Ascending aorta (tissue), 2 donors: ENCODE data around the gene PCYT2. TPM values are rescaled to one million over a fixed set of nuclear protein-coding genes. Genes with fewer than 3 reads are reported as not detected.

Experiments used
- DNase-seq, 2 donors: peaks; one replicate each; pipeline ENCODE4 v3.0.0-alpha.2; 2019; ENCODE audit warnings: low spot score in 2 of 2
- H3K27ac ChIP-seq, 2 donors: fragments of 200-600 bp; sonication (generic); one replicate each; pipeline ENCODE4 v1.5.1; 2016 to 2017; ENCODE audit warnings: mild to moderate bottlenecking in 1 of 2
- H3K27me3 ChIP-seq: fragments of 200-600 bp; sonication (generic); one replicate; pipeline ENCODE4 v1.5.1; 2017
- H3K36me3 ChIP-seq, 2 donors: fragments of 200-600 bp; sonication (generic); one replicate each; pipeline ENCODE4 v1.5.1; 2016
- H3K4me1 ChIP-seq, 2 donors: fragments of 200-600 bp; sonication (generic); one replicate each; pipeline ENCODE4 v1.5.1; 2016 to 2017; ENCODE audit warnings: mild to moderate bottlenecking in 1 of 2
- H3K4me3 ChIP-seq, 2 donors: fragments of 200-600 bp; sonication (generic); one replicate each; pipeline ENCODE4 v1.5.1; 2016 to 2017; ENCODE audit warnings: mild to moderate bottlenecking in 1 of 2
- H3K9me3 ChIP-seq, 2 donors: fragments of 200-600 bp; sonication (generic); one replicate each; pipeline ENCODE4 v1.5.1; 2016
- CTCF ChIP-seq, 3 experiments: fragments of 200-600 bp in 2 of 3; fragments of 450-650 bp in 1 of 3; sonication (generic) in 2 of 3; IDR thresholded peaks; one replicate each; pipeline ENCODE4 v1.5.1; 2016 to 2019; ENCODE audit warnings: antibody characterized with exemption in 3 of 3, mild to moderate bottlenecking in 1 of 3, moderate library complexity in 1 of 3
- intact Hi-C: fragments of 100-400 bp; cut with DNase I; formaldehyde crosslinking; loops from one replicate; pipeline ENCODE4 v1.15.1; 2023
- total RNA-seq: library from RNA; depleted of rRNA; stranded (reverse); fragments of >200 nt; gene quantifications from one replicate; pipeline ENCODE4 v1.1.0, GENCODE V29; 2016

PCYT2 gene
- total RNA-seq, 1 donor from 2014 or later, result 81.1 TPM

DNA sequence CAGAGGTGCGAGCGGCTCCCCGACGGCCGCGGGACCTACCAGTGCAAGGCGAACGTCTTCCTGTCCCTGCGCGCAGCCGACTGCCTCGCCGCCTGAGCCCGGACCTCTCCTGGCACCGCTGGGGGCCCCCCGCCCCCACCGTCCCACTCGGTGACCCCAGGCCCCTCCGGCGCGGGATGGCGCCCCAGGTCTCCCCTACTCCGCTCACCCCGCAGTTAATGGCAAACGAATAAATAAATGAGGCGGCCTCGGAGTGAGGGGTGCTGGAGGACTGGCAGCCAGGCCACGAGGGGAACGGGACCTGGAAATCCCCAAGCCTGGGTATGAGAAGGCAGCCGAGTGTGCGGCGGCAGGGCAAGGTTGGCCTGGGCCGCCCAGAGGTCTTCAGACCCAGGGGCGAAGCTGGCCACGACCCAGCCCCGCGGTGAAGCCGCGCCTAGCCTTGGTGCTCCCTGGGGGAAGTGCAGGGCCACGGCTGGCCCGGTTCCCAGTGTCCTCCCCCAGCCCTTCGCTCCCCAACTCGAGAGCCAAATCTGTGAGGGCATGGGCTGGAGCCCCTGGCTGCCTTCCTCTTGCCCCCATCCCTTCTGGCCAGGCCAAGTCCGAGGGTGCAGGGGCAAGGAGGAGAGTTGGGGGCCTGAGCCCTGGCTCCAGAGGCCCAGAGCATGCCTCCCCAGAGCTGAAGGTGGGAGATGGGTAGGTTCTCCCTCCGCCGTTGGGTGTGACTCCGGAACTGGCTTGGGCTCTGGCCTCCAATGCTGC lies 8.4 kb downstream of the PCYT2 start:
- peak overlapping the region in 1 of 2 donors; percentile 14 for H3K27ac ChIP-seq
- H3K4me3 ChIP-seq, result peak overlapping the region in 1 of 2 donors; percentile 65
- H3K36me3 ChIP-seq, result peaks cover 18 to 46% of the 10 kb centered on the region in 2 donors

GRCh38 chr17:81902023-81902652 lies 9.1 kb downstream of the PCYT2 start, which contains the start of gene NPB:
Gene NPB, plus strand, starts transcription at chr17:81902238. Its CDS starts 40 bp downstream, at chr17:81902278.
- H3K27ac ChIP-seq, result peak within 1 kb of the TSS in 1 of 2 donors; percentile 14
- H3K4me1 ChIP-seq, result peaks cover 5 to 10% of the 10 kb centered on the region in 2 donors
- H3K27me3 ChIP-seq, result no peaks in the 10 kb centered on the region
- H3K9me3 ChIP-seq, result no peaks in the 10 kb centered on the region
- intact Hi-C loops, result no loop called here
- DNase-seq, result no peak
- peak within 1 kb of the TSS; percentile 44 to 65 for H3K4me3 ChIP-seq
- no peak for TF ChIP-seq CTCF (IDR thresholded peaks at IDR 0.05)
- H3K36me3 ChIP-seq, result peaks cover 18 to 53% of the 10 kb centered on the region in 2 donors

More for the DNA sequence above, 8.4 kb downstream of the PCYT2 start:
- H3K9me3 ChIP-seq, result no peaks in the 10 kb centered on the region
- no peak for DNase-seq
- no peak for TF ChIP-seq CTCF (IDR thresholded peaks at IDR 0.05)
- no peaks in the 10 kb centered on the region for H3K27me3 ChIP-seq
- peaks cover 5 to 10% of the 10 kb centered on the region in 2 donors for H3K4me1 ChIP-seq
- intact Hi-C loops, result no loop called here

GRCh38 chr17:81901167-81902022 lies 9.8 kb downstream of the PCYT2 start:
- Histone ChIP-seq H3K36me3 (peaks cover 19 to 56% of the 10 kb centered on the region in 2 donors), H3K4me1 (peaks cover 5 to 10% of the 10 kb centered on the region in 2 donors), H3K27me3 (no peaks in the 10 kb centered on the region), H3K27ac (no peak overlapping the region), H3K4me3 (peak overlapping the region; percentile 44 to 65), H3K9me3 (no peaks in the 10 kb centered on the region)
- TF ChIP-seq CTCF (IDR thresholded peaks at IDR 0.05), result no peak
- DNase-seq, result no peak
- intact Hi-C loops, result no loop called here

DNA sequence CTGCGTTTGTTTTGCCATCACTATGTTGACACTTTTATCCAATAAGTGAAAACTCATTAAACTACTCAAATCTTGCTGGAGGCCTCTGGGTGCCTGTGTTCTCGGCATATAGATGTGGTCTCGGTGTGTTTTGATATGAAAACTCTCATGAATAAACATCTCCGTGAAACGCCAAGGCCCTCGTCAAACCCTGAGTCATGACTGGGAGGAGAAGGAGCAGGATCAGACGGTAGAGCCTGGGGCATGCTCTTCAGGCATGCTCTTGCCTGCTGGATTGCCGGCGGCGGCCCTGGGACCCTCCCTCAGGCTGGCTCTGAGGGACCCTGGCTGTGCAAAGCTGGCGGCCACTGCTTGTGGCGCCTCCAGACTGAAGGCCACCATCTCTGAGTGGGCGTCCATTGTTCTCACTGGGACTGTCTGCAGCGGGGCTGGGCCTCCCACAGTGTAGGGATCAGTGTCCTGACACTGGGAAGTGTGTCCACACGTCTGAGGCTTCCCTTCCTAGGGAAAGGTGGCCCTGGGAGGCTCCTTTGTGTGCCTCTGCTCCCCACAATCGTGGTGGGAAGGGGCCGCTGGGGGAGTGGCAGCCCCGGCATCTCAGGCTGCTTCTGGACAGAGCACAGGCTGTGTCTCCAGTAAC lies 10.9 kb downstream of the PCYT2 start:
- H3K4me1 ChIP-seq, result peaks cover 5 to 10% of the 10 kb centered on the region in 2 donors
- no peak for DNase-seq
- H3K9me3 ChIP-seq, result no peaks in the 10 kb centered on the region
- no peak for TF ChIP-seq CTCF (IDR thresholded peaks at IDR 0.05)
- peaks cover 24 to 60% of the 10 kb centered on the region in 2 donors for H3K36me3 ChIP-seq
- intact Hi-C loops, result no loop called here
- H3K27ac ChIP-seq, result no peak overlapping the region
- H3K27me3 ChIP-seq, result no peaks in the 10 kb centered on the region
- H3K4me3 ChIP-seq, result no peak overlapping the region
